Motor neuron (in vitro differentiated cells): ENCODE measurements around the gene GTF3A. TPM values are rescaled to one million over a fixed set of nuclear protein-coding genes. Genes with fewer than 3 reads are reported as not detected.

ENCODE experiments used
- ATAC-seq, 8 experiments: fragments of 200-7000 bp; cut with Tn5 transposase; replicated peaks in 6 of 8; 2 replicates each; pipeline ENCODE4 v1.8.0; 2021; ENCODE audit warnings: mild to moderate bottlenecking in 8 of 8, moderate library complexity in 8 of 8
- H3K27ac ChIP-seq, 2 donors: fragments of 250-450 bp; sonication (Bioruptor Pico); 2 replicates each; pipeline ENCODE4 v1.9.0; 2021; ENCODE audit warnings: antibody characterized with exemption in 2 of 2, mild to moderate bottlenecking in 2 of 2, moderate library complexity in 1 of 2
- H3K4me1 ChIP-seq, 2 donors: fragments of 250-450 bp; sonication (Bioruptor Pico); replicated peaks in 1 of 2; 2 replicates each; pipeline ENCODE4 v1.6.1; 2021; ENCODE audit warnings: antibody characterized with exemption in 2 of 2, mild to moderate bottlenecking in 2 of 2, moderate library complexity in 1 of 2
- H3K4me3 ChIP-seq, 5 donors: fragments of 250-450 bp; sonication (Bioruptor Pico); 2 replicates each; pipeline ENCODE4 v1.9.0; 2021; ENCODE audit warnings: antibody characterized with exemption in 5 of 5, mild to moderate bottlenecking in 5 of 5, moderate library complexity in 4 of 5
- WGBS, 10 experiments: fragments of 450-650 bp; shearing (Covaris generic); methylation state at CpG; one replicate each; pipeline ENCODE4 v1.0.0; 2022; 5-methylcytosine and 5-hydroxymethylcytosine counted together
- in situ Hi-C, 9 experiments: fragments of 400-800 bp; cut with MboI; loops; one replicate each; pipeline ENCODE4 v1.15.0; 2021; ENCODE audit warnings: low sequenced_read_pairs in 9 of 9, low pct_unique_long_range_greater_than_20kb in 2 of 9; ENCODE audit not compliant: unreplicated experiment in 9 of 9
- total RNA-seq, 8 experiments: library from RNA; unstranded; fragments of 300-600 nt; gene quantifications; 2 replicates each; pipeline versions ENCODE4 v1.2.3 to v1.2.4, GENCODE V29; 2022

The GTF3A gene
- total RNA-seq, 8 experiments from 2014 or later, result 71.7 to 196 (median 97.4) TPM

- Histone ChIP-seq H3K4me3 (no peak overlapping the region), H3K27ac (no peak overlapping the region), H3K4me1 (no peaks in the 10 kb centered on the region)
- in situ Hi-C loops, result no loop called here
- ATAC-seq, result no peak
- WGBS, 10 experiments, result 20 to 100% (median 82%) methylated on average over 1 to 4 of the region's 5 CpGs; no CpG with 5 or more reads in 3 of the 10 experiments
Measured at GRCh38 chr13:27465611-27466010, 41.2 kb downstream of the GTF3A start.

DNA sequence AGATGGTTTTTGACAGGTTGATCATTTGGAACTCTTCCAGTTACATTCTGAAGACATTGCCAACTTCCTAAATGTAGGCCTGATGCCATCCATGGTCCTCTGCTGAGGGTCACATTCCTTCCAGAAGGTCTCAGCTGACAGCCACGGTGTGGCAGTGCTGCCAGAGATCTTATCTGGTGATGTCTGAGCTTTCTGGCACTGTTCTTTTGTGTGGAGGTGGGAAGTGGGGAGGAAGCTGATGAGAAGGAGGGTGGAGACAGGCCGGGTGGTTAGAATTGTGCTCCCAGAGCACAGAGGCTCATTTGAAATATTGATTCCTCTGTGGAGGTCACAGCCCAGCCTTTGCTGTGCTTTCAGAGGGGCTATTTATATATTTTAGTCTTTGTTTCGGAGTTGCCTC, 42.1 kb downstream of the GTF3A start:
- H3K27ac ChIP-seq, result no peak overlapping the region
- no peak overlapping the region for H3K4me3 ChIP-seq
- in situ Hi-C loops, result no loop called here
- WGBS, 10 experiments, result 17 to 83% (median 33%) methylated on average over 1 to 3 of the region's 3 CpGs; no CpG with 5 or more reads in 3 of the 10 experiments
- H3K4me1 ChIP-seq, result no peaks in the 10 kb centered on the region
- ATAC-seq, result no peak

- no peak for ATAC-seq
Measured at GRCh38 chr13:27470075-27470820, 45.8 kb downstream of the GTF3A start.

GRCh38 chr13:27472441-27472840, 48.0 kb downstream of the GTF3A start:
- no peak overlapping the region for H3K27ac ChIP-seq
- no peak overlapping the region for H3K4me3 ChIP-seq
- in situ Hi-C loops, result no loop called here
- 29 to 86% (median 80%) methylated on average over 1 of the region's 2 CpGs; no CpG with 5 or more reads in 7 of the 10 experiments for WGBS, 10 experiments
- peaks cover 6 to 8% of the 10 kb centered on the region in 2 donors for H3K4me1 ChIP-seq
- ATAC-seq, result no peak

More at GRCh38 chr13:27470075-27470820, 45.8 kb downstream of the GTF3A start:
- in situ Hi-C loops, result no loop called here
- Histone ChIP-seq H3K4me3 (no peak overlapping the region), H3K4me1 (no peaks in the 10 kb centered on the region), H3K27ac (no peak overlapping the region)
- WGBS, 10 experiments, result 23 to 88% (median 75%) methylated on average over 2 to 5 of the region's 5 CpGs

GRCh38 chr13:27472941-27473340, 48.5 kb downstream of the GTF3A start:
- in situ Hi-C loops, result no loop called here
- Histone ChIP-seq H3K4me1 (peaks cover 9 to 12% of the 10 kb centered on the region in 2 donors), H3K4me3 (no peak overlapping the region), H3K27ac (no peak overlapping the region)
- WGBS, 10 experiments, result 57 to 100% (median 86%) methylated on average over 1 to 3 of the region's 3 CpGs; no CpG with 5 or more reads in 5 of the 10 experiments
- no peak for ATAC-seq

DNA sequence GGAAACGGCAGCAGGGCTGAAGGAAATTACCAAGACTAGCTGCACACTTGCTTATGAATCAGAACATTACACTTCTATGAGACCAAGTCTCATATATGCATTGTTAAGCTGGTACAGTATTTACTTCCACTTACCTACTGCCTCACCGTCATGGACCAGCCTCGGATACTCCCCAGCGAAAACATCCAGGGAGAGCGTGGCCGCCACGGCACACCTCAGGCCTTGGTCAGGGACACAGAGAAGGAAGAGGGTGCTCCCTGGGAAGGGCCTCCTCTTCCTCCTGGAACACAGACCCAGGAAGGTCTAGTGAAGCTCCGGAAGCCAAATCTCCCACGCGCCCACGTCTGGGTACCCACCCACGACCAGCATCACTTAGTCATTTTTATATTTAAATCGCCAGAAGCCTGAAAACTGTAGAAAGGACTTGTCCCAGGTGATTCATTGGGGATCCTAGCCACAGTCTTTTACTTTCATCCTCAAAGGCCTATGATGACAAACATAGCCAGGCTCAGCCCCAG, 50.4 kb downstream of the GTF3A start:
- H3K27ac ChIP-seq, result no peak overlapping the region
- ATAC-seq, result no peak
- in situ Hi-C loops, result no loop called here
- H3K4me1 ChIP-seq, result peaks cover 9 to 12% of the 10 kb centered on the region in 2 donors
- H3K4me3 ChIP-seq, result no peak overlapping the region
- 63 to 100% (median 86%) methylated on average over 1 to 6 of the region's 13 CpGs; no CpG with 5 or more reads in 5 of the 10 experiments for WGBS, 10 experiments

DNA sequence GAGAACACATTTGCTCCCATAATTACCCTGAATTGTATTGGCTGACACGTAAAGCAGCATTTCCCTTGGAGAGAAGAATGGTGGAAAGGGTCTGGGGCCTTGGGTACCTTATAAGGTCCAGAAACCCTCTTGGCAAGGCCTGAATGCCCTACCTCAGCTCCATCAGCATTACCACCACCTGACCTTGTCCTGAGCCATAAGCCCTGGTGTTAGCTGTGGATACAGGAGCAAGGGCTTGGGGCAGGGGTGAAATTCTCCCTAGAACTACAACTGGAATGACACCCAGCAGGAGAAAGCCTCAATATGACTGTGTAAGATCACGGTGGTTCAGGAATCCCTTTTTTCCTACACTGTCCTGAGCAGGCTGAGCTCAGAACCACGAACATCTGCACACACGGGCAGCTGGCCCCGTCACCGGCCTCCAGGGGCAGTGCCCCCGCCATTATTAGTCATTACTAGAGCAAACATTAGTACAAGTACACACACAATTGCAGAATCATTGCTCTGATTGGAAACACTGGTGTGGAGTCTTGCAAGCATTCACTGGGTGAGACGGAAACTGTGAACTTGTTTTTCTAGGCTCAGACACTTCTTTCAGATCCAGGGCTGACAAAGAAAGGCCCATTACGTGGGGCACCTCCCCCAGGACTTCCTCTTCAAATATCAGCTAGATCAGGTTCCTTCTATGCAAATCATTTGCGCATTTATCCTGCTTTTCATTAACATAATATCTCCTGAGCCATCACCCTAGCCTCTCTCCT, 52.7 kb downstream of the GTF3A start:
- no peak overlapping the region for H3K4me3 ChIP-seq
- in situ Hi-C loops, result no loop called here
- peak; percentile 82 to 96 (median 89) for ATAC-seq
- WGBS, 10 experiments, result 0 to 86% (median 60%) methylated on average over 1 to 9 of the region's 10 CpGs; no CpG with 5 or more reads in 1 of the 10 experiments
- H3K27ac ChIP-seq, result peak overlapping the region in 1 of 2 donors; percentile 52
- H3K4me1 ChIP-seq, result peaks cover 9 to 12% of the 10 kb centered on the region in 2 donors

GRCh38 chr13:27481766-27482165, 57.3 kb downstream of the GTF3A start:
- Histone ChIP-seq H3K4me1 (peaks cover 9 to 10% of the 10 kb centered on the region in 2 donors), H3K4me3 (no peak overlapping the region), H3K27ac (no peak overlapping the region)
- WGBS, 10 experiments, result 10 to 40% (median 17%) methylated on average over 1 to 8 of the region's 11 CpGs; no CpG with 5 or more reads in 3 of the 10 experiments
- ATAC-seq, result peak in 7 of 8 experiments; percentile 20 to 71 (median 35)
- in situ Hi-C loops, result no loop called here

DNA sequence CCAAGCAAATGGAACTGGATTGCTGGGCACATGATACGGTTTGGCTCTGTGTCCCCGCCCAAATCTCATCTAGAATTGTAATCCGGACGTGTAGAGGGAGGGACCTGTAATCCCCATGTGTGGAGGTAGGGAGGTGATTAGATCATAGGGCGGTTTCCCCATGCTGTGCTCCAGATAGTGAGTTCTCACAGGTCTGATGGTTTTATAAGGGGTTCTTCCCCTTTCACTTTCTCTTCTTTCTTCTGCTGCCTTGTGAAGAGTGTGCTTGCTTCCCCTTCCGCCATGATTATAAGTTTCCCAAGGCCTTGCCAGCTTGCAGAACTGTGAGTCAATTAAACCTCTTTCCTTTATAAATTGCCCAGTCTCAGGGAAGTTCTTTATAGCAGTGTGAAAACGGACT, 58.6 kb downstream of the GTF3A start:
- ATAC-seq, result peak in 1 of 8 experiments; percentile 74
- Histone ChIP-seq H3K27ac (no peak overlapping the region), H3K4me3 (no peak overlapping the region), H3K4me1 (no peaks in the 10 kb centered on the region)
- in situ Hi-C loops, result no loop called here
- WGBS, 10 experiments, result 35 to 100% (median 66%) methylated on average over 1 to 6 of the region's 7 CpGs; no CpG with 5 or more reads in 1 of the 10 experiments

GRCh38 chr13:27483421-27483820, 59.0 kb downstream of the GTF3A start:
- Histone ChIP-seq H3K4me1 (no peaks in the 10 kb centered on the region), H3K4me3 (no peak overlapping the region), H3K27ac (no peak overlapping the region)
- in situ Hi-C loops, result no loop called here
- ATAC-seq, result no peak
- 35 to 88% (median 72%) methylated on average over 2 to 10 of the region's 11 CpGs; no CpG with 5 or more reads in 7 of the 10 experiments for WGBS, 10 experiments

Other genes starting within 250 kb of the GTF3A start
- gene RPL21, start 173.1 kb upstream of the GTF3A start, total RNA-seq, result 1,000 to 10,000 TPM; 1,237 to 3,188 (median 2,218) TPM
- 10 to 100 TPM in 3 of 8 experiments, 1 to 10 TPM in 5; 1.1 to 23.0 (median 3.4) TPM for gene RASL11A, start 153.8 kb upstream of the GTF3A start, total RNA-seq
- 10 to 100 TPM; 34.4 to 69.4 (median 50.8) TPM for gene MTIF3, start 25.9 kb downstream of the GTF3A start, total RNA-seq
- 1 to 10 TPM; 3.2 to 7.6 (median 5.7) TPM for gene LNX2, start 195.9 kb downstream of the GTF3A start, total RNA-seq
- gene POLR1D, start 197.3 kb downstream of the GTF3A start, total RNA-seq, result 100 to 1,000 TPM in 7 of 8 experiments, 10 to 100 TPM in 1; 74.3 to 139 (median 128) TPM